HG02885 (cell line): ENCODE measurements around the gene DNMT3A.
"Not testable (repeated sequence)": the region's sequence is repeated elsewhere in the genome, so short reads cannot be mapped to it uniquely, and the experiment has no call there.

Experiments used
- ATAC-seq: cut with Tn5 transposase; IDR thresholded peaks from one replicate; pipeline ENCODE4 v1.9.1; 2021; ENCODE audit warnings: mild to moderate bottlenecking; ENCODE audit not compliant: unreplicated experiment, poor library complexity

Gene DNMT3A

GRCh38 chr2:25290811-25291495, 50.8 kb downstream of the DNMT3A start:
- no peak for ATAC-seq

- ATAC-seq = no peak
These were observed 54.8 kb downstream of the DNMT3A start for GRCh38 chr2:25286723-25287483.

GRCh38 chr2:25286025-25286400, 55.7 kb downstream of the DNMT3A start:
- peak; percentile 68 for ATAC-seq

GRCh38 chr2:25285265-25286024, 56.3 kb downstream of the DNMT3A start:
- no peak for ATAC-seq

- no peak for ATAC-seq
These were observed 57.0 kb downstream of the DNMT3A start for GRCh38 chr2:25284756-25285155.

GRCh38 chr2:25283921-25284320, 57.8 kb downstream of the DNMT3A start:
- ATAC-seq = no peak

- no peak for ATAC-seq
These were observed 59.8 kb downstream of the DNMT3A start for GRCh38 chr2:25281941-25282340.

- ATAC-seq = no peak
These were observed 60.2 kb downstream of the DNMT3A start for GRCh38 chr2:25281522-25281921.

- ATAC-seq = no peak
These were observed 61.6 kb downstream of the DNMT3A start for GRCh38 chr2:25280051-25280687.

- ATAC-seq = peak; percentile 83
These were observed 62.6 kb downstream of the DNMT3A start for GRCh38 chr2:25279091-25279651.

- ATAC-seq = peak; percentile 43
These were observed 64.9 kb downstream of the DNMT3A start for GRCh38 chr2:25276569-25277465.

- ATAC-seq = no peak
These were observed 66.2 kb downstream of the DNMT3A start for GRCh38 chr2:25275575-25275965.

- no peak for ATAC-seq
These were observed 66.7 kb downstream of the DNMT3A start for GRCh38 chr2:25274868-25275574.

- no peak for ATAC-seq
These were observed 67.7 kb downstream of the DNMT3A start for GRCh38 chr2:25273985-25274535.

GRCh38 chr2:25272705-25273104, 69.0 kb downstream of the DNMT3A start:
- ATAC-seq = not testable (repeated sequence)

- no peak for ATAC-seq
These were observed 71.7 kb downstream of the DNMT3A start for GRCh38 chr2:25270061-25270460.

GRCh38 chr2:25269233-25269632, 72.5 kb downstream of the DNMT3A start:
- ATAC-seq = no peak

- ATAC-seq = no peak
These were observed 73.6 kb downstream of the DNMT3A start for GRCh38 chr2:25268139-25268538.
